H1 (cell line): ENCODE data around the gene UBQLN1. TPM values are rescaled to one million over a fixed set of nuclear protein-coding genes. Genes with fewer than 3 reads are reported as not detected.

Source experiments
- EGR1 ChIP-seq: IDR thresholded peaks from 2 replicates; pipeline ENCODE4 v1.6.1; 2011; ENCODE audit warnings: low read depth, low read length, borderline replicate concordance
- KDM1A ChIP-seq: fragments of 200-600, 300-600 bp; sonication (generic); IDR thresholded peaks from 2 replicates; pipeline ENCODE4 v1.7.1; 2016; ENCODE audit warnings: mild to moderate bottlenecking, low read length, borderline replicate concordance
- MAFK ChIP-seq: IDR thresholded peaks from 2 replicates; pipeline ENCODE4 v1.6.1; 2012; ENCODE audit warnings: low read depth, mild to moderate bottlenecking, improper control_type of control experiment, low read length
- SIRT6 ChIP-seq: IDR thresholded peaks from one replicate; pipeline ENCODE4 v1.7.1; 2012; ENCODE audit warnings: low read length, inconsistent platforms
- SP2 ChIP-seq: IDR thresholded peaks from 2 replicates; pipeline ENCODE4 v1.6.1; 2012; ENCODE audit warnings: mild to moderate bottlenecking, low read length, inconsistent platforms
- polyA plus RNA-seq, 7 experiments: library from polyadenylated mRNA; depleted of rRNA in 3 of 7; stranded (reverse) in 5 of 7; unstranded in 2 of 7; fragments of >200 nt in 5 of 7; fragments of 200-250 nt in 2 of 7; gene quantifications; 1 replicate in 5 of 7; 2 replicates in 1 of 7; 4 replicates in 1 of 7; pipeline versions ENCODE4 v1.2.1 to v1.2.3, GENCODE V29; 2011 to 2013; ENCODE audit warnings: missing spikeins in 2 of 7, mixed read lengths in 2 of 7
- total RNA-seq: library from RNA; stranded (reverse); fragmentation: NEBNext Ultra II Directional; extraction: Animal tissue kit (Norgen Biotek cat#: 25700); gene quantifications from 2 replicates; pipeline ENCODE4 v1.2.1, GENCODE V29; 2021

Gene UBQLN1
- total and polyA plus RNA-seq, 2 of the 8 experiments (the other 6 are each of a cell fraction or from before 2014, with no cell fraction given) = 62.4 to 105 TPM

DNA sequence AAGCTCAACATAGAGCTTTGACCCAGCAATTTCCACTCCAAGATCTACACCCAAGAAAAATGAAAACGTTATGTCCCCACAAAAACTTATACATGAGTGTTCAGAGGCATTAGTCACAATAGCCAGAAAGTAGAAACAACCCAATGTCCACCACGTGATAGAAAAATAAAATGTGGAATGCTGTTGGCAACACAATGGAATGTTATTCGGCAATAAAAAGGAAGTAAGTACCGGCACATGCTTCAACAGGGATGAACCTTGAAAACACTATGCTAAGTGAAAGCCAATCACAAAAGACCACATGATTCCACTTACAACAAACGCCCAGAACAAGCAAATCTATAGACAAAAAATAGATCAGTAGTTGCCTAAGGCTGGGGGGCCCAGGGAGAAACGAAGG, 6.0 kb downstream of the UBQLN1 start (continued):
- TF ChIP-seq MAFK (no peak), SP2 (no peak), KDM1A (no peak), EGR1 (no peak), SIRT6 (no peak)
